Activated T-helper 1 cell treated with anti-CD3 and anti-CD28 coated beads, Interleukin-12 subunit alpha, Interleukin-12 subunit beta, Interleukin-2, Interleukin-4 antibody, amounts not matched to agents 30 ng/mL and 10 ng/mL and 1 ng/mL, durations not matched to agents 14 hours and 24 hours and 36 hours (primary cell): ENCODE measurements around the gene AQP12A. TPM values are rescaled to one million over a fixed set of nuclear protein-coding genes. Genes with fewer than 3 reads are reported as not detected.

ENCODE experiments used
- DNase-seq: peaks from one replicate; pipeline ENCODE4 v3.0.0; 2021; ENCODE audit warnings: low spot score
- H3K27ac Mint-ChIP-seq: one replicate; pipeline ENCODE4 v1.8.0; 2021; ENCODE audit warnings: mild to moderate bottlenecking, mixed read lengths
- H3K27me3 Mint-ChIP-seq: one replicate; pipeline ENCODE4 v1.8.0; 2022; ENCODE audit warnings: mild to moderate bottlenecking, moderate library complexity, mixed read lengths; ENCODE audit not compliant: insufficient read depth
- H3K36me3 Mint-ChIP-seq: one replicate; pipeline ENCODE4 v1.8.0; 2021; ENCODE audit warnings: low read depth, mixed read lengths
- H3K4me1 Mint-ChIP-seq: one replicate; pipeline ENCODE4 v1.8.0; 2021; ENCODE audit warnings: low read depth, mixed read lengths
- H3K4me3 Mint-ChIP-seq: one replicate; pipeline ENCODE4 v1.8.0; 2021; ENCODE audit warnings: mild to moderate bottlenecking, moderate library complexity, mixed read lengths
- H3K9me3 Mint-ChIP-seq: one replicate; pipeline ENCODE4 v1.8.0; 2021; ENCODE audit warnings: mixed read lengths
- intact Hi-C: fragments of 100-400 bp; cut with micrococcal nuclease; formaldehyde crosslinking; loops from one replicate; pipeline ENCODE4 v1.15.1; 2024
- total RNA-seq: library from RNA; stranded (reverse); gene quantifications from 2 replicates; pipeline ENCODE4 v1.2.3, GENCODE V29; 2022

The AQP12A gene
- total RNA-seq, 1 donor from 2014 or later, result not detected

- H3K4me3 Mint-ChIP-seq, result no peak overlapping the region
- H3K9me3 Mint-ChIP-seq, result no peaks in the 10 kb centered on the region
- no peaks in the 10 kb centered on the region for H3K36me3 Mint-ChIP-seq
- no peak for DNase-seq
- intact Hi-C loops, result no loop called here
- no peaks in the 10 kb centered on the region for H3K27me3 Mint-ChIP-seq
- H3K27ac Mint-ChIP-seq, result no peak overlapping the region
- no peaks in the 10 kb centered on the region for H3K4me1 Mint-ChIP-seq
Measured at GRCh38 chr2:240739797-240740196, 48.1 kb downstream of the AQP12A start.

GRCh38 chr2:240741091-240741490 lies 49.4 kb downstream of the AQP12A start:
- Mint-ChIP-seq H3K27me3 (no peaks in the 10 kb centered on the region), H3K4me1 (no peaks in the 10 kb centered on the region), H3K27ac (no peak overlapping the region), H3K9me3 (no peaks in the 10 kb centered on the region), H3K4me3 (no peak overlapping the region), H3K36me3 (no peaks in the 10 kb centered on the region)
- intact Hi-C loops, result no loop called here
- no peak for DNase-seq

- no peaks in the 10 kb centered on the region for H3K9me3 Mint-ChIP-seq
- no peaks in the 10 kb centered on the region for H3K4me1 Mint-ChIP-seq
- no peak overlapping the region for H3K27ac Mint-ChIP-seq
- H3K27me3 Mint-ChIP-seq, result no peaks in the 10 kb centered on the region
- no peak overlapping the region for H3K4me3 Mint-ChIP-seq
- no peaks in the 10 kb centered on the region for H3K36me3 Mint-ChIP-seq
- intact Hi-C loops, result no loop called here
- DNase-seq, result no peak
Measured at GRCh38 chr2:240742602-240743095, 51.0 kb downstream of the AQP12A start.

GRCh38 chr2:240745456-240745855 lies 53.8 kb downstream of the AQP12A start:
- Mint-ChIP-seq H3K27ac (no peak overlapping the region), H3K4me3 (no peak overlapping the region), H3K27me3 (no peaks in the 10 kb centered on the region), H3K4me1 (no peaks in the 10 kb centered on the region), H3K9me3 (no peaks in the 10 kb centered on the region), H3K36me3 (no peaks in the 10 kb centered on the region)
- intact Hi-C loops, result no loop called here
- DNase-seq, result no peak

GRCh38 chr2:240745962-240746361 lies 54.3 kb downstream of the AQP12A start:
- no peaks in the 10 kb centered on the region for H3K36me3 Mint-ChIP-seq
- H3K4me3 Mint-ChIP-seq, result no peak overlapping the region
- intact Hi-C loops, result no loop called here

GRCh38 chr2:240746671-240747070 lies 55.0 kb downstream of the AQP12A start:
- Mint-ChIP-seq H3K36me3 (no peaks in the 10 kb centered on the region), H3K27ac (no peak overlapping the region), H3K27me3 (no peaks in the 10 kb centered on the region), H3K4me3 (no peak overlapping the region), H3K9me3 (no peaks in the 10 kb centered on the region), H3K4me1 (no peaks in the 10 kb centered on the region)
- intact Hi-C loops, result no loop called here
- DNase-seq, result no peak

More at GRCh38 chr2:240745962-240746361, 54.3 kb downstream of the AQP12A start:
- Mint-ChIP-seq H3K9me3 (no peaks in the 10 kb centered on the region), H3K27ac (no peak overlapping the region), H3K4me1 (no peaks in the 10 kb centered on the region), H3K27me3 (no peaks in the 10 kb centered on the region)
- DNase-seq, result no peak

GRCh38 chr2:240747256-240747655 lies 55.6 kb downstream of the AQP12A start:
- Mint-ChIP-seq H3K9me3 (no peaks in the 10 kb centered on the region), H3K27ac (no peak overlapping the region), H3K4me1 (no peaks in the 10 kb centered on the region), H3K36me3 (no peaks in the 10 kb centered on the region), H3K4me3 (no peak overlapping the region), H3K27me3 (no peaks in the 10 kb centered on the region)
- DNase-seq, result no peak
- intact Hi-C loops, result no loop called here

Other genes starting within 250 kb of the AQP12A start
- 21.9 and 25.2 TPM in 2 replicates for gene ANKMY1, start 133.9 kb upstream of the AQP12A start, total RNA-seq
- 8.6 and 10.7 TPM in 2 replicates for gene DUSP28, start 131.5 kb upstream of the AQP12A start, total RNA-seq
- gene RNPEPL1, start 123.4 kb upstream of the AQP12A start, total RNA-seq, result 61.8 and 62.8 TPM in 2 replicates
- 49.8 and 55.4 TPM in 2 replicates for gene CAPN10, start 105.1 kb upstream of the AQP12A start, total RNA-seq
- 7.6 and 8.2 TPM in 2 replicates for gene GPR35, start 66.4 kb upstream of the AQP12A start, total RNA-seq
- gene AQP12B, start 9.0 kb upstream of the AQP12A start, total RNA-seq, result not detected in 2 replicates
- gene KIF1A, start 128.4 kb downstream of the AQP12A start, total RNA-seq, result 0.66 and 0.83 TPM in 2 replicates
- gene AGXT, start 177.0 kb downstream of the AQP12A start, total RNA-seq, result not detected in 2 replicates
- not detected in 2 replicates for gene MAB21L4, start 204.3 kb downstream of the AQP12A start, total RNA-seq
- not detected in 2 replicates for gene CROCC2, start 214.5 kb downstream of the AQP12A start, total RNA-seq